Activated CD4-positive, CD25-positive, alpha-beta regulatory T cell treated with anti-CD3 and anti-CD28 coated beads, Interleukin-2, amount 50 U/mL, for 16 hours (primary cell): ENCODE measurements around the gene BEAN1.

Experiments used
- DNase-seq: peaks from one replicate; pipeline ENCODE4 v3.0.0-alpha.2; 2020; ENCODE audit warnings: low read depth, low spot score

Gene BEAN1, protein sequence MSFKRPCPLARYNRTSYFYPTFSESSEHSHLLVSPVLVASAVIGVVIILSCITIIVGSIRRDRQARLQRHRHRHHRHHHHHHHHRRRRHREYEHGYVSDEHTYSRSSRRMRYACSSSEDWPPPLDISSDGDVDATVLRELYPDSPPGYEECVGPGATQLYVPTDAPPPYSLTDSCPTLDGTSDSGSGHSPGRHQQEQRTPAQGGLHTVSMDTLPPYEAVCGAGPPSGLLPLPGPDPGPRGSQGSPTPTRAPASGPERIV

DNA sequence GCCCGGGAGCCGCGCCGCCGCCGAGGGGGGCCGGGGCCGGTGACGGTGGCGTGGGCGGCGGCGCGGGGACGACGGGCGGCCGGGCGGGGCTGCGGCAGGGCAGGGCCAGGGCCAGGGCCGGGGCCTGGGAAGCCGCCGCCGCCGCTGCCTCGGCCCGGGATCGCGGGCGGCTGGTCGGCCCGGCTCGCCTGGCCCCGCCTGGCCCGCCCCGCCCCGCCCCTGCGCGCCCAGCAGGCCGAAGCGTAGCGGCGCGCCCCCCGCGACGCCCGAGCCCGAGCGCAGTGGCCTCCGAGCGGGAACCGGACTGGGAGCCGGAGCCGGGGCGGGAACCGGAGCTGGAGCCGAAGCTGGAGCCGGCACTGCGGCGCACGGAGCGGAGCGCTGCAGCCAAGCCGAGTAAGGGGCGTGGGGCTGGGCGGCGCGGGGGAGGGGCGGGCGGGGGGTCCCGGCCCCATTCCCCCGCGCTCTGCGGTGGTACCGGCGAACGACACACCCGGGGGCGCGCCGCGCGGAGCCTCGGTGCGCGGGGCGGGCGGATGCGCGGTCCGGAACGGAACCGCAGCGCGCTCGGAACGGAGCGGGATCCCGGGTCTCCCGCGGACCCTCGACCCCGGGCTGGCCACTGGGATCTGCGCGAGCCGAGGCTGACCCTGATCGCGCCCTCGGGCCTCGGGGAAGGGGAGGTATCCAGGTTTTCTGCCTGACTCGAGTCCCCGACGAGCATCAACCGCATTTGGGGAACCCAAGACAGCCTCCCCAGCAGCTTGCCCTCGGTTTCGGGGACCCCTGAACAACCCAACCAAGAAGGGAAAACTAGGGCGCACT lies at the start of gene BEAN1:
Gene BEAN1 (plus strand): TSS at position 260 of the 825 bp plus-strand sequence. CDS start 10,382 bp downstream, outside the sequence.
- DNase-seq = no peak

DNA sequence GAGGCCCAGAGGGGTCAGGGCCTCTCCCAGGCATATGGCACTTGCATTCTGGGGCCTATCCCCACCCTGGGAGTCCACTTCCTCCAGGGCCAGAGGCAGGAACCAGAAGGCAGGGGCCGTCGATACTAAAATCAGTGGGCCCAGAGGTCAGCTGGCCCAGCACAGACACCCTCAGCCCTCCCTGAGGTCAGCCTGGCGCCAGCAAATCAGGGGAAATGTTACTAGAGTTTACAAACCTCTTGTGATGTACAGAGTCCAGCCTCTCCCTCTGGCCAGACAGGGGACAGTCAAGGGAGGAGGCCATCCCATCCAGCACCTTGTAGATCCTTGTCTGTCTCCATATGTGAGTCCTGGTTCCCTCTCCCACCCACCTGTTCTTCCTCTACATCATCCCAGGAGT lies 49.8 kb upstream of the BEAN1 start:
- no peak for DNase-seq

DNA sequence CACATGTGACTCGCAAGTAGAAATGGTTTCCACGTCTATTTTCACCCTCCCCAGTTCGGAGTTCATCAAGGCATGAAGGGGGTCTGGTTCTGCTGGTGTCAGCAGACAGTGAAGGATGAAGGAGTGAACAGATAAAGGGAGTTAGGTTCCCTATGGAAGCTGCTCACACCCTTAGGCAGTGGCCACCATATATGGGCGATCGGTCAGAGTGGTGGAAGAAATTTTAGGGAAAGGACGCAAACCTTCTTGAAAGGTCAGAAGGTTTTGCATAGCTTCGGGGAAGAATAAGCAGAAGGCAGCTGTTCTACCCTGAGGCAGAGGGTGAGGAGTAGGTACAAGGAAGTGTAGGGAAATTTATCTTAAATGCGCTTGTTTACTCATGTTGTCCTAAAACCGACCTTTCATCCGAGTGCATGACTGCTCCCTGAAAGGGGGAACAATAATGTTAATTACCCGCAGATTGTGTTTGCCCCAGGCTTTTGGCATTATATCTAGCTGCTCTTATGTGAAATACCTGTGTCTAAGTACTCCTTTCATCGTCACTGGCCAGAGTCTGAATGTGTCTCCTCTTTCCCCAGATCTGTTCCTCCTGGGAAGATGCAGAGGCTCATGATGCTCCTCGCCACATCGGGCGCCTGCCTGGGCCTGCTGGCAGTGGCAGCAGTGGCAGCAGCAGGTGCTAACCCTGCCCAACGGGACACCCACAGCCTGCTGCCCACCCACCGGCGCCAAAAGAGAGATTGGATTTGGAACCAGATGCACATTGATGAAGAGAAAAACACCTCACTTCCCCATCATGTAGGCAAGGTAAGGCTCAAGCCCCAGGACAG lies 48.1 kb upstream of the BEAN1 start:
- no peak for DNase-seq

DNA sequence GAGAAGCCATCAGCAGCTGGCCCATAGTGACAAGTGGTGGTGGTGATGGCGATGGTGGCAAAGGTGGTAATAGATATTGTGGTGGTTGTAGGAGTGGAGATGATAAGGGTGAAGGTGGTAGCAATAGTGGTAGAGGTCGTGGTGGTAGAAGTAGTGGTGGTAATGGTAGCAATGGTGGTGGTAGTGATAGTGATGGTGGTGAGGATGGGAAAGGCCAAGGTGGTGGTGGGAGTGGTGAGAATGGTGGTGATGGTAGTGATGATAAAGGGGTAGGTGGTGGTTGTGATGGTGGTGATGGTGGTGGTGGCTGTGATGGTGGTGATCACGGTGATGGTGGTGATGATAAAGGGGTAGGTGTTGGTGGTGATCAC lies 47.5 kb upstream of the BEAN1 start:
- DNase-seq = no peak

DNA sequence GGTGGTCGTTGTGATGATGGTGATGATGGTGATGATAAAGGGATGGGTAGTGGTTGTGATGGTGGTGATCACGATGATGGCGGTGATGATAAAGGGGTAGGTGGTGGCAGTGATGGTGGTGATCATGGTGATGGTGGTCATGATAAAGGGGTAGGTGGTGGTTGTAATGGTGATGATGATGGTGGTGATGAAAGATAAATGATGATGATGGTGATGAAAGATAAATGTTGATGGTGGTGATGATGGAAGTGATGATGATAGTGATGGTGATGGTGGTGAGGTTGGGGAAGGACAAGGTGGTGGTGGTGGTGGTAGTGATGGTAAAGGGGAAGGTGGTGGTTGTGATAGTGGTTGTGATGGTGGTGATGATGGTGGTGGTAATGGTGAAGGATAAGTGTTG lies 46.7 kb upstream of the BEAN1 start:
- no peak for DNase-seq

DNA sequence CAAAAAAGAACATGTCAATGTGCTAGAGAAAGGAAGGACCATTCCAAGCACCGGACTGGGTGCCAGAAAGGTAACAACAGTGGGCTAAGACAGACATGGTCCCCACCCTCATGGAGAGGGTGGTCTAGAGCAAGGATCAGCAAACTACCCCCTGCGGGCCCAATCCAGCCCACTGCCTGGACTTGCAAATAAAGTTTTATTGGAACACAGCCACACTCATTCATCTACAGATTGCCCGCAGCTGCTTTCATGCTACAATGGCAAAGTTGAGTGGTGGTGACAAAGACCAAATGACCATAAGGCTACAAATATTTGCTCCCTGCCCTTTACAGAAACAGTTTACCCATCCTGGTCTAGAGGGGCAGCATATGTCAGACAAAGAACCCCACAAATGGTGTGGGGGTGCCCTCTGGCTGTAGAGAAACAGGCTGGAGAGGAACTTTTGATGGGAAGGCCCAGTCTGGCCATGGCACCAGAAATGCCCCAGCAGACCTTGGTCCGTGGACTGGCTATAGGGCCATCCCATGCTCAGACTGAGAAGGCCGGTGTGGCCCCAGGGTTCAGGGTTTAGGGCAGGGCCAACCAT lies 45.4 kb upstream of the BEAN1 start:
- DNase-seq = no peak

DNA sequence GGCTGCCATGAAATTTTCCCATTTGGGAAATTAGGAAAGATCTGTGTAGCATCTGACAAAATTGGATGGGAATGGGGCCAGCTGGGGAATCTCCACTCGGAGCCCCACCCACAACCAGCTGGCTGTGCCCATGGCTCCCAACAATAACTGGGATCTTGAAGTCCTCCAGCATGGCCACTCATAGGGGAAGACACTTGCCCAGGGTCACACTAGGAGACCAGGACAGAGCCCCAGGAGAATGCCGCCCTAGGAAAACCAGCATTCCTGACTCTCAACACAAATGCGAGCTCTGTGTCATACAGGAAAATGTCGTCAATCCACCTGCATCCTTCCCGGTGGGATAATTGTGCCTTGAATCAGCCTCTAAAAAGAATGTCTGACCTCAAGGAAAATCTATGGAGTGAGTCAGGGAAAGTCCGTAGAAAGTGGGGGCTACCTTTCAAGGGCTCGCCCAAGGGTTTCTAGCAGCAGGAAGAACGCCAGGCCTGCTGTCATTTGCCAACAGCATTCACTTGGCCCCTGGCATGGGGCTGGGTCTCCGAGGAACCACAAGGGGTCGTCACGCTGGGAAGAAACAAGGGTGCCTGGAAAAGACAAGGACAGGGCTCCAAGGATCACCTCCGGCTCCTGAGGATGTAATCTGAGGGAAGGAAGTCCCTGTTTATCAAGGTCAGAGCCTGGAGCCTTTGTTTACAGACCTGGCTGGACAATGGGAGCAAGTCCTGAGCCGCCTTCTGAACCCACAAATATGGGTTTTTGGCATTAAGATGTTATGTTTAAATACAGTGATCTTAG lies 44.7 kb upstream of the BEAN1 start:
- no peak for DNase-seq

DNA sequence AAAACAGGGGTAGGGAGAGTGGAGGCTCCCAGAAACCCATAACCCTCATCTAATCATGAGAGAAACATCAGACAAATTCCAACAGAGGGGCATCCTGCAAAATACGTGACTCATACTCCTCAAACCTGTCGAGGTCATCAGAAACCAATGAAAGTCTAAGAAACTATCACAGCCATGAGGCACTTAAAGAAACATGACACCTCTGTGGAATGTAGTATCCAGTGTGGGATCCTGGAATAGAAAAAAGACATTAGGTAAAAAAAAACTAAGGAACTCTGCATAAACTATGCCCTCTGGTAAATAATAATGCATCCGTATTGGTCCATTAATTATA lies 44.2 kb upstream of the BEAN1 start:
- no peak for DNase-seq

DNA sequence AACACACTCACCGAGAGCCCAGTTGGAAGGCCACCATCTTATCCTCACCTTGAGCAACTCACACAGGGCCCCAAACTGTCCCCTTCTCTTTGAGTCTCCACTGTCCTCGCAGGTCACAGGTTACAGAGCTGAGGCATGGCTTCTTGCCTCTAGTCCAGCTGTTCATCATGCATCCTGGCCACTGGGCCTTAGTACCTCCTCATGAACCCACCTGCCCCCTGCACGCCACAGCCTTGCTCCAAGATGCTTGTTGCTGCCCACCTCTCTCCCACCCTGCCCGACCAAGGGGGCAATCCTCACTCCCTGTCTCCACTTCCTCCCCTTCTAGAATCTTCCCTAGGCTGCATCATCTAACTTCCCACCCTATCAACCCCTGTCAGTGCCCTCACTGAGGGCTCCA lies 43.5 kb upstream of the BEAN1 start:
- DNase-seq = no peak

DNA sequence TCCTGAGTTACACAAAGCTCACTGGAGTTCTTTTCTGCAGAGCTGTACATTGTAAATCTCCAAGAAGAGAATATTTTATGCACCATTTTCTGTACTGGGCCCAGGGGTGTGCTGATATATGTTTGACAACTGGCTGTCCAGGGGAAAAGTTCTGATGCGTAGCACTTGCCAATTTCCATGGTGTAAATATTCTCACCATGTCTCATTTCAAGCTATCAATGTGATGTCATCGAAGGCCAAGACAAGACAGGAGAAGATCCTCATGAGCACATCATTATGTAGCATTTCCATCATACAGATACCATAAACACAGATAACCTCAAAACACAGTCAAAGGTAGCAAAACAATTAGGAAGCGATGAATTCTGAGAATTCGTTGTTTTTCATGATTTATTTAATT lies 41.7 kb upstream of the BEAN1 start:
- no peak for DNase-seq

DNA sequence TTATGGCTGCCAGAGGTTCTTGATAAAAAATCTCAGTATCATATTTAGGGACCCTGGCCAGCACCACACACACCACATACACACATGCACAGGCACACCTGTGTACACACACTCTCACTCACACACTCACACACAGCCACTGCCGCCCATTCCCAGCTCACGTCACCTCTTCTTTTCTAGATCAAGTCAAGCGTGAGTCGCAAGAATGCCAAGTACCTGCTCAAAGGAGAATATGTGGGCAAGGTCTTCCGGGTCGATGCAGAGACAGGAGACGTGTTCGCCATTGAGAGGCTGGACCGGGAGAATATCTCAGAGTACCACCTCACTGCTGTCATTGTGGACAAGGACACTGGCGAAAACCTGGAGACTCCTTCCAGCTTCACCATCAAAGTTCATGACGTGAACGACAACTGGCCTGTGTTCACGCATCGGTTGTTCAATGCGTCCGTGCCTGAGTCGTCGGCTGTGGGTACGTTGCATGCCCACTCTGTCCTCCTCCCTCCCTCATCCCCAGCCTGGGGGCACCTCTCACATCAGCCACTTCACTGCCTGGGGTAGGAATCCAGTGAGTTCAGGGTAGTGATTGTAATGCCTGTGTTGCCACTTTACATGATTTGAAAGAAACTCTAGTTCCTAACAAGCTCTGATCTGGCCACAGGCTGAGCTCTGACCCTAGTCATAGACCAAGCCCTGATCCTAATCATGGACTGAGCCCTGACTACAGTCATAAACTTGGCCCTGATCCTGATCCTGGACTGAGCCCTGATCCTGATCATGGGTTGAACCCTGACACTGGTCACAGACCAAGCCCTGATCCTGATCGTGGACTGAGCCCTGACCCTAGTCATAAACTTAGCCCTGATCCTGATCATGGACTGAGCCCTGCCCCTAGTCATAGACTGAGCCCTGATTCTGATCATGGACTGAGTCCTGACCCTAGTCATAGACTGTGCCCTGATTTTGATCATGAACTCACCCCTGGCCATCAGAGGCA lies 40.2 kb upstream of the BEAN1 start:
- no peak for DNase-seq

DNA sequence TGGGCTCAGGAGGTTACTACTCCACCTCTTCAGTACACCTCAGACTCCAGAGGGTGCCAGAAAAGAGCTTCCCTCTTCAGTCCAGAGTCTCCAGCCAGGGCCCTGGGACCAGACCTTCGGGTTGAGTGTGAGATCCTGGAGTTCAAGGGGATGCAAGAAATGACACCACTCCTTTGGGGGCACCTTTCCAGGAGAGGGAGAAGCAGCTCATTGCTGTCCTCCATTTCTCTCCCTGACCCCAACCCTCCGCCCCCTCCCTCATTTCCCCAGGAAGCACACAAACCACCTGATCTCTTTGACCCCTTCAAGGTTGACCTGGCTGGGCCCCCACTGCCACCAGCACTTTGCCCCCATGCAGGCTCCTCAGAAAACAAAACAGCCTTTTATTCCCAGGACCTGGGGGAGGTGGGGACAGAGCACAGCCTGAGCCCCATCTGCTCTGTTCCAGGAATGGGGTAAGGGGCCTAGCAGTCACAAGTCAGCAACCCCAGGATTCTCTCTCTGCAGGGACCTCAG lies 39.2 kb upstream of the BEAN1 start:
- DNase-seq = no peak

DNA sequence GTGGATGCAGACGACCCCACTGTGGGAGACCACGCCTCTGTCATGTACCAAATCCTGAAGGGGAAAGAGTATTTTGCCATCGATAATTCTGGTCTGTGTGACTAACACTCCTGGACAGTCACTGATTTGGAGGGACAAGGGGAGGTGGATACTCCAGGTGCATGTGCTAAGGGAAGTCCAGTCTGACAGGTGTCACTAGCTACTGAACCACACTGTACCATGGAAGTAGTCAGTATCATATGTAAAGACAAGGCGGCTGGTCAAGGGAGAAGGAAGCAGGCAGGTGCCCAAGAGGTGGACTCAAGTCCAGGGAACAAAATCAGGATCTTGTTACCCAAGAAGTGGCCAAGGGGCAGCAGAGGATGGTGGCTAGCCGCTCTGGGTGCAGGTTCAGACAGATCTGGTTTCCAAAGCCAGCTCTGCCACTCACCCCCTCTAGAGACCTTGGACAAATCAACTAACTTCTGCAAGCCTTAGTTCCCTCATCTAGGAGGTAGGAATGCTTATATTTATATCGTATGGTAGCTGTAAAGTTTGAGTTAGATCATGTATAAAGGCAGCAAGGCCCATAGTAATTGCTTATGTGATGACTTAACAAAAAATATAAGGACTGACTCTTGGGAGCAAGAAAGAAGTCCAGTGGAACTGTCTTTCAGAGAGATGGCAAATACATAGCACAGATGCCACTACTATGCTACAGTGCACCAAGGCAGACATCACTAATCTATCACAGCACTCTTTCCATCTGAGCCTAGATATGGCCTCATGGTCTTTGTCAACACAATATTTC lies 38.5 kb upstream of the BEAN1 start:
- DNase-seq = no peak

DNA sequence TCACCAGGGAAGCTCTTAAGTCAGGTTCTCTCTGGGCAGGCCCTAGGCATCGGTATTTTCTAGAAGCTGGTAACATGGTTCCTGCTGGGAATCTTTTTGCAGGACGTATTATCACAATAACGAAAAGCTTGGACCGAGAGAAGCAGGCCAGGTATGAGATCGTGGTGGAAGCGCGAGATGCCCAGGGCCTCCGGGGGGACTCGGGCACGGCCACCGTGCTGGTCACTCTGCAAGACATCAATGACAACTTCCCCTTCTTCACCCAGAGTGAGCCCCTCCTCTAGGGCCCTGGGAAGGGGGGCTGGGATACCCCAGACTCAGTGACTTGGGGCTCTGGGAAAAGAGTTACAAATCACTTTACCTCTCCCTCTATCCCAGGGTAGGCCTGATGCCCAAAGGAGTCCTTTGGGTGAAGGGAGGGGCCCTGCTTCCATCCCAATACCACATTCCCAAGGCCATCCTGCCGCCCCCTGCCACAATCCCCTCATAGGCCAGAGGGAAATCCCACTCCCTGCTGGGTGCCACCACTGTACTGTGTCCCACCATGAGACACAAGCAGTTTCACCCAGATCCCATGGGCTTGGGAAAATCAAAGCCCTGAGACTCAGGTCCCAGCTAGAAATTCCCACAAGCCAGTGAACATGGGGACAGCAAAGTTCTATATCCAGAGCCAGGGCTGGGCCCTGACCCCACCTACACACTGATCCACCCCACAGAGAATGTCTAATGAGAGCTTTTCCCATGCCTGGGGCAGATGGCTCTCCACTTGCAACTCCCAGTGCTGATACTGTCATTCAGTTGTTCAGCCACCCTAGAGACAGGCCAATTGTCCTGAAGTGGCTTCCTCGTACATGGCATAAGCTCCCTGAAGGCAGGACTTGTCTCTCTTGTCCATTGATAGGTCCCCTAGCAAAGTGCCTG lies 37.6 kb upstream of the BEAN1 start:
- no peak for DNase-seq

DNA sequence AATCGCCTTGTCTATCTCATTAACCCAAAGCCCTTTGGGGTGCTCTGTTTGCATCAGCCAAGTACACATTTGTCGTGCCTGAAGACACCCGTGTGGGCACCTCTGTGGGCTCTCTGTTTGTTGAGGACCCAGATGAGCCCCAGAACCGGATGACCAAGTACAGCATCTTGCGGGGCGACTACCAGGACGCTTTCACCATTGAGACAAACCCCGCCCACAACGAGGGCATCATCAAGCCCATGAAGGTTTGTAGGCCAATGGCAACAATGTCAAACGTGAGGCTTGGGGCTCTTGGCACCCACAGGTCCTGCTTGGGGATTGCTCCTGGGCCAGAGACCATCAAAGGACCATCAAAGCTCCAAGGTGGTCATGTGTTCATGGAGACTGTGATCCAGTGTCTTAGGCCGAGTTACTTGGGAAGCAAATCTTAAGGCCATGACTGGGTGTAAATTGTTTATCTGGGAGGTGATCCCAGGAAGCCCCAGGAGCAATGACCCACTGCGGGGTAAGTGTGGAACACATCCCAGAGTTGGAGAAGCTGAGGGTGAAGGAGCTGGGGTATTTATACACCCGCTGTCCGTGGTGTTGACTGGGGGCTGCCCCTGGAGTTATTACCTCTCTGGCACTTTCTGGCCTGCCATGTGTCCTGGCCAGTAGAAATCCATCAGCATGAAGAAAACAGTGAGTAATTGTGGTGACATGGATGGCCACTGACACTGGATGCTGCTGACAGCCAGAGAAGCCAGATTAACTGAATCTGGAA lies 36.6 kb upstream of the BEAN1 start:
- no peak for DNase-seq

DNA sequence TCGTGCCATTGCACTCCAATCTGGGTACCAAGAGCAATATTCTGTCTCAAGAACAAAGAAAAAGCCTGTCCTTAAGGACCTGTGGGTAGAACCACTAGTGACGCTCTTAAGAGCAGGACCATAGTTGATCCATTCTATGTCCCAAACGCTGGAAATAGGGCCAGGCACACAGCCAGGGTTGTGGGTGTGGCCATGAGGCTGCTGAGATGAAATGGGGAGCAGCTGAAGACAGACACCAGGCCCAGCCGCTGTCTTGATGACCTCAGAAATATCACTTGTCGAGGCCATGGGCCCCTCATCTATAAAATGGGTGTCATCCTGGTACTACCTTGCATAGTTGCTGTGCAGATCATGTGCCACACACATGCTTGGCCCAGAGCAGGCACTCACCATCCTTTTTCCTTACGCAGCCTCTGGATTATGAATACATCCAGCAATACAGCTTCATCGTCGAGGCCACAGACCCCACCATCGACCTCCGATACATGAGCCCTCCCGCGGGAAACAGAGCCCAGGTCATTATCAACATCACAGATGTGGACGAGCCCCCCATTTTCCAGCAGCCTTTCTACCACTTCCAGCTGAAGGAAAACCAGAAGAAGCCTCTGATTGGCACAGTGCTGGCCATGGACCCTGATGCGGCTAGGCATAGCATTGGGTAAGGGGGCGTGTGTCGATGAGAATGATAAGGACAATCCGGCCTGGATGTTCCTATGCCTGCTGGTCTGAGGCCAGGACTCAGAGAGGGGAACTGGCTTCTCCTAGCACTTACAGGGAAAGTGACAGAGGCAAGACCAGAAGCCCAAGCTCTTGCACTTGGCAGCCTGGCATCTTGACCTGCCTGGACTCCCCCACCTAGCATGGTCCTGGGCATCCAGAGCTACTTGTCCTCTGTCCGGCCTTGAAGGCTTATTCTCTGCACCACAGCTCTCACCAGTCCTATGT lies 35.1 kb upstream of the BEAN1 start:
- DNase-seq = no peak
